Hematopoietic multipotent progenitor cell treated with erythropoietin and hydrocortisone succinate and interleukin-3 and kit ligand, for 17 days (in vitro differentiated cells): ENCODE measurements around the gene PLK5.
A peak's percentile ranks its signal among the peaks of the same experiment; 100 is the strongest.
"Not testable (repeated sequence)": the region's sequence is repeated elsewhere in the genome, so short reads cannot be mapped to it uniquely, and the experiment has no call there.

ENCODE experiments used
- DNase-seq: peaks from one replicate; pipeline ENCODE4 v3.0.0-alpha.2; 2015; ENCODE audit warnings: low spot score

PLK5 gene

DNA sequence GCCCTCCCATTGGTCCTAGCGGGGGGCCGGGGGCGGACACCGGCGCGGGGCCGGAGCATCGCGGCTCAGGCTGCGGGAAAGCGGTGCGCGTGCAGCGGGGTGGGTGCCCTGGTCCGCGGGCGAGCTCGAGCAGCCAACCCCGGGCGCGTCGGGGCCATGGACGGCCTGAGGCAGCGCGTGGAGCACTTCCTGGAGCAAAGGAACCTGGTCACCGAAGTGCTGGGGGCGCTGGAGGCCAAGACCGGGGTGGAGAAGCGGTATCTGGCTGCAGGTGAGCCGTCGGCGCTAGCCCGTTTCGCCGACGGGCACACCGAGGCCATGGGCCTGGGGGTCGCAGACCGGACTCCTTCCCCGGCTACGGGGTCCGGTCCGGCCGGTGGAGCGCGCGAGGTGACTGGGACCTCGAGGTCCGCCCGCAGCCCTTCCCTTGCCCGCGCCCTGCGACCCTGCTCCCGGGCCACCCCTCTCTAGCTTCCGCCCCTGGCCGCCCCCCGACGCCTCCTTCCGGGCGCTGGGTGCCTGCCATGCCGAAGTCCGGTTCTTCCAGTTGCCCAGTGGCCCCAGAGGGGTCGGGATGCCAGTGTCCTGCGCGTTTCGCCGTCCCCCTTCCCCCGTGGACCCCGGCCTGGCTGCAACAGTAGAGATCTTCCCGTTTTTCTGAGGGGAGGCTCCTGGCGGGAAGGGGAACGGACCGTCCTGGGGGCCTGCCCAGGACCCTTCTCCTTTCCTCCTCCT is 32.6 kb upstream of the PLK5 start, which contains the start of gene REEP6:
REEP6 (plus strand) TSS at position 68 of the 735 bp plus-strand sequence; CDS start at position 157, 89 bp downstream.
- no peak for DNase-seq

GRCh38 chr19:1491849-1492170 is 32.1 kb upstream of the PLK5 start:
- DNase-seq = no peak

DNA sequence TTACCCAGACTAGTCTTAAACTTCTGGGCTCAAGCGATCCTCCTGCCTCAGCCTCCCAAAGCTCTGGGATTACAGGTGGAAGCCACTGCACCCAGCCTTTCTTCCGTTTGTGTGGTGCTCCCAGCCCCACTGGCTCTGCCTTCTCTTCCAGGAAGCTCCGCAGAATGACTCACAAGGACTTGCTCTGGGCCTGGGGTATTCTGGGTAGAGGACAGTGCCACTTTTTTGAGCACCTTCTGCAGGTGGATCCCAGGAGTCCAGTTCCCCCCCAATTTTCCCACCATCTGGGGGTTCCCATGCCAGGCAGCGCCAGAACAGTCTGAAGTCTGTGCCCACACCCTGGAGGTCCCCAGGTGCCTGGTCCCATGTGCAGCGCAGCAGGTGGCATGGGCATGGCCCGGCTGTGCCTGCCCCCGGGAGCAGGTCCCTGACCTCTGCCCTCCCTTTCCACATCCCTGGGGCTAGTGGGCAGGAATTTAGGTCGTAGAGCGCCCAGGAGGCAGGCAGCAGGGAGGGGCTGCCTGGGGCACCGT is 31.3 kb upstream of the PLK5 start:
- no peak for DNase-seq

DNA sequence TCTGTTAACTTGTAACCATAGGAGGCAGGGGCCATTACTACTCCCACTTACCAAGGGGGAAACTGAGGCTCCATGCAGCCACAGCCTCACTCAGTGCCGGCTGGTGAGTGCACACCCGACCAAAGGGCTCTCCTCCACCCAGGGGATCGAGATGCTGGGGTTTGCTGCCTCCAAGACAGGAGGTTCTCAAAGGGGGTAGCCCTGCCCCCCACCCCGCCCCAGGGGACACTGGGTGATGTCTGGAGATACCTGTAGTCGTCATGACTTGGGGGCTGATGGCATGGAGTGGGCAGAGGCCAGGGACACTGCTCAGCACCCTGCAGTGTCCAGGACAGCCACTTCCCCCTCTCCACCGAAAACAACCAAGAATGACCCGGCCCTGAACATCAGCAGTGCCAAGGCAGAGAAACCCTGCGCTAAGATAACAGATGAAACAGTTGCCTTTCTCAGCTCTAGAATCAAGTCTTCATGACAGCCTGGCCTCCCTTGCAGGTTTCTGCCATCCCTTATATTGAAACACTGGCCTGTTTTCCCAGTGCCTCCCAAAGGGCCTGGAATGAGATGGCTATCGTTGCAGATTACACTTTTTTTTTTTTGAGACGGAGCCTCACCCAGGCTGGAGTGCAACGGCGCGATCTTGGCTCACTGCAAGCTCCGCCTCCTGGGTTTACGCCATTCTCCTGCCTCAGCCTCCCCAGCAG is 29.6 kb upstream of the PLK5 start:
- no peak for DNase-seq

GRCh38 chr19:1495051-1495798 is 28.7 kb upstream of the PLK5 start:
- no peak for DNase-seq

DNA sequence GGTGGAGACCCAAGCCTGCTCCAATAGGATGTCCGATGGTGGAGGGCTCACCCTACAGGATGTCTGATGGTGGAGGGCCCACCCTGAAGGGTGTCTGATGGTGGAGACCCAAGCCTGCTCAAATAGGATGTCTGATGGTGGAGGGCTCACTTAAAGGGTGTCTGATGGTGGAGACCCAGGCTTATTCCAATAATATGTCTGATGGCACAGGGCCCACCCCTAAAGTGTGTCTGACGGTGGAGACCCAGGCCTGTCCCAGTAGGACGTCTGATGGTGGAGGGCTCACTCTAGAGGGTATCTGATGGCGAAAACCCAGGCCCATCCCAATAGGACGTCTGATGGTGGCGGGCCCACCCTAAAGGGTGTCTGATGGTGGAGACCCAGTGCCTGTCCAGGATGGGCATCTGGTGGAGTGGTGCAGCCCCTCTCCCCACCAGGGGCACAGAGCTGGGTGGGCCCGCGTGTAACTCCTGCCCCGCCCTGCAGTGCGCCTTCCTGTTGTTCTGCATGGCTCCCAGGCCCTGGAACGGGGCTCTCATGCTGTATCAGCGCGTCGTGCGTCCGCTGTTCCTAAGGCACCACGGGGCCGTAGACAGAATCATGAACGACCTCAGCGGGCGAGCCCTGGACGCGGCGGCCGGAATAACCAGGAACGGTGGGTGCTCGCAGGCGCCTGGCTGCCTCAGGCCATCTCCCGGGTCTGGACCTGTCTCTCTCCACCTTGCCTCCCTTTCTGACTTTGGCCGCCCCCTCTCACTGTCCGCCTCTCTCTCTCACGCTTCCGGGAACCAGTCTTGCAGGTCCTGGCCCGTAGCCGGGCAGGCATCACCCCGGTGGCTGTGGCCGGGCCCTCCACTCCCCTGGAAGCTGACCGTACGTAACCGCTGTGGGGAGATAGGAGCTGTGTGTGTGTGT is 27.8 kb upstream of the PLK5 start:
- DNase-seq = no peak

GRCh38 chr19:1496714-1497577 is 26.9 kb upstream of the PLK5 start:
- no peak for DNase-seq

- no peak for DNase-seq
Observed at GRCh38 chr19:1497578-1498235, 26.2 kb upstream of the PLK5 start.

GRCh38 chr19:1499231-1499630 is 24.6 kb upstream of the PLK5 start:
- DNase-seq = not testable (repeated sequence)

DNA sequence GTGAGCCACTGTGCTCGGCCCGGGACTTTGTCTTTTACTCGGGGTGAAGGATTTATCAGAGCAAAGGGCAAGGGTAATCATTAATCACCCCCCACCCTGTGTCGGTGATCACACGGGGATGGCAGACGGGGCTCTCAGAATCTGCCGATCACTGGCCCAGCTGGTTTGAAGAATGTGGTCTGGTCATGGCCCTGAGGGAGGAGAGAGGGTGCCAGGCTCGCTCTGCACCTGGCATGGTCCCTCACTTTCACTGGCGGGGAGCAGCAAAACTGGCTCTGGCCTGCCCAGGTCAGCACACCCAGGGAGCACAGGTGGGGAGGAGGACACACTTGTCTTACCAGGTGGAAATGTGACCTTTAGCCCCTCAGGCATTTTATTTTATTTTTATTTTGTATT is 22.7 kb upstream of the PLK5 start:
- no peak for DNase-seq

DNA sequence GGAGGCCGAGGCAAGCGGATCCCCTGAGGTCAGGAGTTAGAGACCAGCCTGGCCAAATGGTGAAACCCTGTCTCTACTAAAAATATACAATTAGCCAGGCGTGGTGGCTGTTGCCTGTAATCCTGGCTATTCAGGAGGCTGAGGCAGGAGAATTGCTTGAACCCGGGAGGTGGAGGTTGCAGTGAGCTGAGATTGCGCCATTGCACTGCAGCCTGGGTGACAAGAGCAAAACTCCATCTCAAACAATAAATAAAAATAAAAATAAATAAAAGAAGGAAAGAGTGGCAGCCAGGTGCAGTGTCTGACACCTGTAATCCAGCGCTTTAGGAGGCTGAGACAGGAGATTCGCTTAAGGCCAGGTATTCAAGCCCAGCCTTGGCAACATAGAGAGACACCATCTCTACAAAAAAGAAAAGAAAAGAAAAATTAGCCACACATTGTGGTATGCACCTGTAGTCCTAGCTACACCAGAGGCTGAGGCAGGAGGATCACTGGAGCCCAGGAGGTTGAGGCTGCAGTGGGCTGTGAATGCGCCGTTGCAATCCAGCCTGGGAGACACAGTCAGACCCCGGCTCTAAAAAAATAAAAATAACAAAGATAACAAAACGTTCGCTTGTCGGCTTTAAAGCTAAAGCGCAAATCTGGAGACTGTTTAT is 21.3 kb upstream of the PLK5 start:
- DNase-seq = no peak

DNA sequence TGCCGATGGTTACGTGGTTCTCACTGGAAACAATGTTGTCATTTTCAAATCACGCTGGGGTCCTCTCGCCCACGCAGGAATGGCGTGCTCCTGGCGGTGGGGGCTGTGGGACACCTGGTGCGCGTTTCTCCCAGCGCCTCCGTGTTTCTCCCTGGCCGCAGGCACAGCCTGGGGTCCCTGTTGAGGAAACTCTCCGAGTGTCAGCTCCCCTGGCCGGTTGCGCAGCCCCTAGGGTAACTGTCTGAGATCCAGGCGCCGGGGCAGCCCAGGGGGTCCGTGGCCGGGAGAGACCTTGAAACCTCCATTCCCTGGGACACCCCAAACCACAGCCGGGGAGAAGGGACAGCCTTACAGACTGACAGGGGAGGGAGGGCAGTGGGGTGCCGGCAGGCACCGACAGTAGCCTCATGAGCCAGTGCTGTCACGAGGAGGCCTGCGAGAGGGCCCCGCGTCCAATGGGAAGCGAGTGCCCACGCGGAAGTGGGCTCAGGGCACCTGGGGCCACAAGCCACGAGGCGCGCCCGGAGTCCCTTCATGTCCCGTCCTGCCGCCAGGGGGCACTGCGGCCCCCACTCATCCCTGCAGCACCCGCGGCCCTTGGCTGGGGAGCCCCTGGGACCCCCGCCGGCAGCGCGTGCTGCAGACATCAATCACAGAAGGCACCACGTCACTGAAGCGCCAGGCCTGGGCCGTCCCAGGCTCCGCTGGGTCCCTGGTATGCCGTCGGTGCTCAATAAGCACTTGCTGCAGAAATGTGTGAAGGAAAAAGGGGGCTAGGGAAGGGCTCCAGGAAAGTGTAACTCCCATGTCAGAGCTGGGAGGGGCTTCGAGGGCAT is 20.6 kb upstream of the PLK5 start:
- peak; percentile 51 for DNase-seq

- no peak for DNase-seq
Observed at GRCh38 chr19:1503925-1504773, 19.7 kb upstream of the PLK5 start.

- no peak for DNase-seq
Observed at GRCh38 chr19:1505012-1505411, 18.9 kb upstream of the PLK5 start.

DNA sequence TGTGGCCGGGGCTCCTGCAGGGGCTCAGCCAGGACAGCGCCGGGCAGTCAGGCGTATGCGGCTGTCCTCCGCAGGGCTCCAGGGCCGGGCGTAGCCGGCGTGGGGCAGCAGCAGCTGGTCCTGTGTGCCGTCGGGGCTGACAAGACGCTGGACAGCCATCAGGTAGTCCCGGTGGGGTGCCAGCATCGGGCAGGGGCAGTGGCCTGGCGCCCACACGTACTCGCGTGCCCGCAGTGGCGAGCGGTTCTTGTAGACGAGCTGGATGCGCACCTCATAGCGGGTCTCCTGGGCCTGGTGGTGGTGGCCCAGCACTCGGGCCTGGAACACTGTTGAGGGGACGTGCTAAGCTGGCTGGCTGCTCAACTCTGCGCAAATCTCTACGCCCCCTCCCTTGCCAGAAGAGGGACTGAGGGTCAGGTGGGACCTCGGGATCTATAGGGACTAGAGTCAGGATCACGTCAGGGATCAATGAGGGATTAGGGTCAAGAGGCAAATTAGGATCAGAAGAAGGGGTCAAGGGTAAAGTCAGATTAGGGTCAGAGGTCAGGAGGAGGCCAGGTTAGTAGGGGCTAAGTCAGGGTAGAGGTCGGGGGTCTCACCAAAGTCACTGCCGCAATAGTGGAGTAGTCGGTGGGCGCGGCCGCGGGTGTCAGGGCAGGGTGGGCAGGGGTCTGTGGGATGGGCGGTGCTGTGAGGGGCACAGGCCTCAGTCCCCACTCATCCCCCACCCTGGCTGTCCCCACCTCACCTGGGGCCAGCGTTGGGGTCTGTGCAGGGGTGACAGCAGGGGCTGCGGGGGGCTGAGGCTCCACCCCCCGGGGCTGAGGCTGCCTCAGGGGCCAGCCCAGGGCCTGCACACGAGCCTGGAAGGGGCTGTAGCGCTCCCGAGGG is 17.6 kb upstream of the PLK5 start:
- DNase-seq = no peak

DNA sequence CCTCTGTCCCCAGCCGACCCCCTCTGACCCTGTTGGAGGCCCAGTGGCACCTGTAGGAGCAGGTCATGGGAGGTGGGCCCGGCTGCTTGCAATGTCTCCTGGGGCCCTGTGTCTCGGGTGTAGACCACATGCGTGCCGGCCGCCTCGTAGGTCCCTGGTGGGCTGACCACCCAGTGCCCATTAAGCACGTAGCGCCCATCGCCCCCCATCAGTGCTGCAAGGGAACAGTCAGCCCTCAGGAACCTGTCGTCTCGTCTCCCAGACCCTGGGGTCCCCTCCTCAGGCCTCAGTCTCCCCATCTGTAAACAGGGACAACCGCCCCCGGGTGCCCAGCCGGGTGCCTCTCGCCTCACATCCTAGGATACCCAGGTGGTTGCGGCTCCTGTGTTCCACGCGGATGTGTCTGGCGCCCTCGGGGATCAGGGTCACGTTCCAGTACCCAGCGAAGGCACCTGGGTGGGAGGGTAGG is 16.7 kb upstream of the PLK5 start:
- no peak for DNase-seq
